Left forelimb (tissue), 1 donor: ENCODE results near the gene HSD11B2.

Experiments
- DNase-seq: peaks from one replicate; pipeline ENCODE4 v3.0.0-alpha.2; 2018; ENCODE audit warnings: low spot score

Gene HSD11B2

GRCh38 chr16:67430977-67431774 lies at the start of gene HSD11B2:
TSS of gene HSD11B2 (plus strand) at chr16:67431121. CDS start at chr16:67431249, 128 bp downstream.
- DNase-seq: no peak

DNA sequence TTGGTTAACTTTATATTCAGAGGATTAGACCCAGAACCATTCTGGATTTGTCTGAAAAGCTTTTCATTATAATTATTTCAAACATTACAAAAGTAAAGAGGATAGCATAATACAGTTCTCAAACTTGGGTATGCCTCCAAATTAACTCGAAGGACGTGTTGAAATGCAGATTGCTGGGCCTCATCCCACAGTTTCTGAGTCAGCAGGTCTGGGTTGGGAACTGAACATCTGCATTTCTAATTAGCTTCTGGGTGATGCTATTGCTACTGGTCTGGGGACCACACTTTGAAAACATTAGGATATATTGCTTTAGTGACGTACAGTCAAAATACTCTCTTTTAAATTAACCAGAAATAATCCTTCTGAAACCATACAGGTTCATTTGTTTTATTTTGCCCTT lies 47.6 kb upstream of the HSD11B2 start:
- no peak for DNase-seq

- DNase-seq: no peak
Measured at GRCh38 chr16:67384778-67385510, 46.0 kb upstream of the HSD11B2 start.

DNA sequence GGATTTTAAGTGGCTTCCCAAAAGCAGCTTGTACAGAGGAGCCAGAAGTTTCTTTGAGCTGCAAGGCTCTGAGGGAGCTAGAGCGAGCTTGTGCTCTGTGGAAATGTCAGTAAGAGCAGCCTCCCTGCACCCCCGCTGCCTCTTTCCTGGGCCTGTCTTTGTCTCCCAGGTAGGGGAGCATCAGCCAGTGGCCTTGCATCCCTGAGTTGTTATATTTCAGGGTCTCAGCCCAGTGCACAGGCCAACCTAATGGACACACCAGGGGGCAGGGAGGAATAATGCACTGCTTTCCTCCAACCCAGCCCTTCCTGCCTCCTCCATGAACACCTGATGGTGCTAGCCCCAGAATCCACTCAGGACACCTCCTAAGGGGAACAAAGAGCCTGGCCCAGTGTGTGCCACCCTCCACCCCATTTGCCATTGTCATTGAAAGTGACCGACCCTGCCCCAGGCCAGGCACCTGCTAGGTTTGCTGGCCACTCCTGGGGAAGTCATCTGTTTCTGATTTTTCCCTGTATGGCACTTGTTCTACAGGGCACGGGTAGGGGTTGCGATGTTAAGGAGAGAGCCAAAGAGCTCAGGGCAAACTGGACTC lies 44.0 kb upstream of the HSD11B2 start:
- no peak for DNase-seq

- no peak for DNase-seq
Measured at GRCh38 chr16:67387479-67388079, 43.3 kb upstream of the HSD11B2 start.

DNA sequence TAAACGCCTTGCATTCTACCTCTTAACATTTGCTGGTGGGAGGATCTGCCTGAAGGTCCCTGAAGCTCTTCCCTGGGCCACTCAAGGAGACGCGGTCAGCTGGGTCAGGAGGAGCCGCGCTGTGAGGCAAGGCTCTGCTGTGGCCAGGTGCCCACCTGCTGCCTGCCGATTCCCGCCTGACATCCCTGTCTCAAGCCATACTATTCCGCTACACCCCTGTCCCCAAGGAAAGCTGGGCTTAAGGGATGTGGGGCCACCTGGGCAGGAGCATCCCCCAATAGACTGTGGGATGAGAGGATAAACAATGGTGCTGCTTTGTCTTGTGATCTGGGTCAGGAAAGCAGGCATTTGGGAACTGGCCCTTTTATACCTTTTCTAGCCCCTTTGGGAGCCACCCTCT lies 42.7 kb upstream of the HSD11B2 start:
- DNase-seq: no peak

- DNase-seq: no peak
Measured at GRCh38 chr16:67388591-67388990, 42.3 kb upstream of the HSD11B2 start.

DNA sequence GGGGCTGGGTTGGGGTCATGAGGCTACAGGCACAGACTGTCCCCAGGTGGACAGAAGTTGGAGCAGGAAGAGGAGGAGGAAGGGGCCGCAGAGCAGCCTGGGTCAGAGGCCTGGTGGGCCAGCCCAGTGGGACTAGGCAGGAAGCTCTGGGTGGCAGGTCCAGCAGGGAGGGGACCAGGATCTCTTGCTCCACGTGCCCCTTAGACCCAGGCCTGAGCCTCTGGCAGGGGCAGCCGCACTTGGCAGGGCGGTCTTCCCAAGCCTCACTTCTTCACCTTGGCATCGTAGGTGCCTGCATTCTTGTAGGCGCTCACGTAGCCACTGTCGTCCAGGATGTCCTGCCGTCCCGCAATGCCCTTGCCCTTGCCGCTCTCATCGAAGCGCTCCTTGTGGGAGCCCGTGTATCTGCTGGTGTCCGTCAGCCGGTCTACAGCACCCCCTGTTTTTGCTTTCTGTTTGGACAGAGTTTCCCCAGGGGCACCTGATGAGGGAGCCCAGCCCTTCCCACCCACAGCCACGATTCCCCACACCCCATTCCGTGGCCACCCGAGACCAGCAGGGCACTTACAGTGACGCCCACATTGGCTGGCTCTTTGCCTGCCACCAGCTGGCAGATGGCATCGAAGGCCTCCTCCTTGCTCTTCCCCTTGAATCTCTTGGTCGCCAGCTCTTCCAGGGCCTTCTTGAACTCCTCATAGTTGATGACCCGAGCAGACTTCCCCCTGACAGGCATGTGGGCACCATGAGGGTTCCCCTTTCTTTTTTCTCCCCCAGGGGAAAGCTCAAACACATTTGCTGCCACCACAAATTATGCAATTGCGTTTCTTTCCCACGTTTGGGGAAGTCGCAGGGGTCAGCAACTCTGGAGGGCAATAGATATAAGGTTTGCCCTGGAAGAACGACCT lies 40.8 kb upstream of the HSD11B2 start:
- no peak for DNase-seq

GRCh38 chr16:67390816-67391423 lies 40.0 kb upstream of the HSD11B2 start:
- DNase-seq: no peak

GRCh38 chr16:67391424-67392300 lies 39.3 kb upstream of the HSD11B2 start:
- DNase-seq: peak; percentile 72

- no peak for DNase-seq
Measured at GRCh38 chr16:67392301-67393059, 38.4 kb upstream of the HSD11B2 start.

GRCh38 chr16:67393111-67393787 lies 37.7 kb upstream of the HSD11B2 start, which contains the start of gene TPPP3:
TSS of gene TPPP3 (minus strand) at chr16:67393498. CDS start at chr16:67391111, 2,387 bp downstream.
- DNase-seq: peak; percentile 92

- no peak for DNase-seq
Measured at GRCh38 chr16:67393788-67394154, 37.1 kb upstream of the HSD11B2 start.

GRCh38 chr16:67394155-67395104 lies 36.5 kb upstream of the HSD11B2 start:
- no peak for DNase-seq

GRCh38 chr16:67395105-67395457 lies 35.8 kb upstream of the HSD11B2 start:
- DNase-seq: no peak

DNA sequence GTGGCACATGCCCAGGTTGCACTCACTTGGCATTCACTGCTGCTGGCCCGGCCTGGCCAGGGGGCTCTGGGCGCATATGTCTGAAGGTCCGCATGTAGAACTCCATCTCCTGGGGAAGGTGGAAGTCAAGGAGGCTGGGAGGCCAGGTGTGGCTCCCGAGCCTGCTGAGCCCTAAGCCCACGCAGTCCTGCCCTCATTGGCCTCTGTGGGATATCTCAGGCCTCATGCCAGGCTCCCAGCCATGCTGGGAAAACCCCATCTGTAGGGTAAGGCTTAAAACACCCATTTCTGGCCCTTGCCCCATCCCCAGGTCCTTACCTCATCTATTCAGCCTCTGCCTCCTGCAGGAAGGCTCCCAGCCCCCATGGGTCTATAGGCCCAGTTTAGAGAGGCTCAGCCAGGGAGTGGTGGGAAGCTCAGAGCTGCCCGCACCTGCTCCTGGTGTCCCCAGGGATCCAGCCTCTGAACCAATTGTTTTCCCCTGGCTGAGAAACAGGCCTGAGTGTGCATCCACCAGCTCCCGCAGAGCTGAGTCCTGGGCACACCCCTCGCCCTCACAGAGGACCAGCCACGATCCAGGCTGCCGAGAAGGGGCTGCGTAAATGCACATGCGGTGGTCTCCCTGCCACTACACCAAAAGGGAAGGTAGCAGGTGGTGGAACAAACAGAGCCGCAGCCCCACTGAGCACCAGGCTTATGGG lies 35.3 kb upstream of the HSD11B2 start:
- DNase-seq: no peak
